Measurements from ENCODE around the gene RGS4. TPM values are rescaled to one million over a fixed set of nuclear protein-coding genes. Genes with fewer than 3 reads are reported as not detected.

Gene RGS4
- total and polyA plus RNA-seq, 2 donors (not counting 1 experiment from before 2014, with no cell fraction given): not detected

GRCh38 chr1:163074004-163074403 is 4.8 kb downstream of the RGS4 start:
- no peak overlapping the region for H3K4me2 ChIP-seq (replicated peaks; ENCODE audit: low read depth, low read length, poor library complexity, severe bottlenecking)
- no peaks in the 10 kb centered on the region for H3K9me3 ChIP-seq (ENCODE audit: control extremely low read depth in 1 of 3, control insufficient read depth in 2 of 3, insufficient read depth in 1 of 3, low read length in 2 of 3)
- no peaks in the 10 kb centered on the region for H3K4me1 ChIP-seq (ENCODE audit: control insufficient read depth in 2 of 2, insufficient read depth in 2 of 2, low read length in 2 of 2)
- H4K20me1 ChIP-seq (ENCODE audit: control insufficient read depth, insufficient read depth, low read length, poor library complexity, severe bottlenecking): no peaks in the 10 kb centered on the region
- peaks cover 31% of the 10 kb centered on the region for H3K27me3 Mint-ChIP-seq
- no peak overlapping the region for H3K27ac Mint-ChIP-seq
- no peaks in the 10 kb centered on the region for H3K79me2 ChIP-seq (ENCODE audit: control insufficient read depth, insufficient read depth, low read length)
- H3K27me3 ChIP-seq (replicated peaks in 1 of 4; ENCODE audit: control extremely low read depth in 1 of 4, control insufficient read depth in 3 of 4, insufficient read depth in 4 of 4, low read length in 3 of 4): peaks cover 0 to 21% (median 11%) of the 10 kb centered on the region in 4 experiments
- no peak overlapping the region for H2AFZ ChIP-seq (ENCODE audit: insufficient read depth, low read depth, low read length, poor library complexity, severe bottlenecking)
- H3K4me1 Mint-ChIP-seq: peaks cover 2% of the 10 kb centered on the region
- no peak for ATAC-seq (ENCODE audit: low read depth)
- ChIA-PET POLR2A (no interaction called here), CTCF (interaction anchor here (1.1 kb wide), 1 partner anchor 241 kb away, joined by 3 read pairs; no protein-coding TSS in a partner anchor)
- no peak overlapping the region for H3K4me3 ChIP-seq (ENCODE audit: control extremely low read depth in 1 of 5, extremely low read depth in 1 of 5, insufficient read depth in 1 of 5, low read depth in 2 of 5, low read length in 4 of 5)
- H3K36me3 ChIP-seq (replicated peaks in 1 of 2; ENCODE audit: control extremely low read depth in 1 of 2, control insufficient read depth in 1 of 2, extremely low read depth in 1 of 2, insufficient read depth in 2 of 2, low read length in 1 of 2): no peaks in the 10 kb centered on the region
- H3K9me3 Mint-ChIP-seq (ENCODE audit: insufficient read depth): no peaks in the 10 kb centered on the region
- H3K4me3 Mint-ChIP-seq: no peak overlapping the region
- intact Hi-C loops (cut with micrococcal nuclease): no loop called here
- no peak for TF ChIP-seq CTCF (IDR thresholded peaks at IDR 0.05)
- TF ChIP-seq EZH2 (IDR thresholded peaks at IDR 0.05; ENCODE audit: borderline replicate concordance, insufficient read depth, low read depth, low read length, poor library complexity, severe bottlenecking): no peak
- no peak overlapping the region for H3K27ac ChIP-seq (ENCODE audit: low read length in 2 of 2)
- H3K9ac ChIP-seq (ENCODE audit: low read length): no peak overlapping the region
- no peak for DNase-seq
- WGBS (ENCODE audit: insufficient coverage): 91% methylated on average over 1 of the region's 1 CpG

DNA sequence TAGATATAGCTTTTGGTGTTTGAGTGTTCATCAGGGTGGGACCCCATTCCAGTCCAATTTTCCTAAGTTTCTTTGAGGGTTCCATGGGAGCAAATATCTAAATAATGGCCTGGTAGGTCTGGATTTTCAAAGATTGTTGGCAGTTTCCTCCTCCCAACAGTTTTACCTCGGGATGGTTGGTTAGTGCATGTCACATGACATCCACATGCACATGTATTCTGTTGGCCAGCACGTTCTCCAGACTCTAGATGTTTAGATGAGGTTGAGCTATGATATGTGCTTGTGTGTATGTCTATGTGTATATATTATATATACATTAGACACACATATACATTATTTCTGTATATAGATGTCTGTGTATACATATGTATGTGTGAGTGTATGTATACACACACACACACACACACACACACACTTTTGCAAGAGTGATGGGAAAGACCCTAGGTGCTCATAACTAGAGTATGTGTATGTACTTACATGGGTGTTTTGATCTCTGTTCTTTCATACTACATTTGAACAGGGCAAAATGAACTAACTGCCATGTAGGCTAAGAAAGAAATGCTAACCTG is 5.6 kb downstream of the RGS4 start:
- Histone ChIP-seq H3K27ac (ENCODE audit: low read length in 2 of 2) (no peak overlapping the region), H2AFZ (ENCODE audit: insufficient read depth, low read depth, low read length, poor library complexity, severe bottlenecking) (no peak overlapping the region), H3K4me3 (ENCODE audit: control extremely low read depth in 1 of 5, extremely low read depth in 1 of 5, insufficient read depth in 1 of 5, low read depth in 2 of 5, low read length in 4 of 5) (no peak overlapping the region), H3K79me2 (ENCODE audit: control insufficient read depth, insufficient read depth, low read length) (no peaks in the 10 kb centered on the region), H3K4me1 (ENCODE audit: control insufficient read depth in 2 of 2, insufficient read depth in 2 of 2, low read length in 2 of 2) (no peaks in the 10 kb centered on the region), H3K9ac (ENCODE audit: low read length) (no peak overlapping the region), H3K36me3 (replicated peaks in 1 of 2; ENCODE audit: control extremely low read depth in 1 of 2, control insufficient read depth in 1 of 2, extremely low read depth in 1 of 2, insufficient read depth in 2 of 2, low read length in 1 of 2) (no peaks in the 10 kb centered on the region), H3K27me3 (replicated peaks in 1 of 4; ENCODE audit: control extremely low read depth in 1 of 4, control insufficient read depth in 3 of 4, insufficient read depth in 4 of 4, low read length in 3 of 4) (peaks cover 0 to 13% (median 5%) of the 10 kb centered on the region in 4 experiments), H3K4me2 (replicated peaks; ENCODE audit: low read depth, low read length, poor library complexity, severe bottlenecking) (no peak overlapping the region), H3K9me3 (ENCODE audit: control extremely low read depth in 1 of 3, control insufficient read depth in 2 of 3, insufficient read depth in 1 of 3, low read length in 2 of 3) (no peaks in the 10 kb centered on the region), H4K20me1 (ENCODE audit: control insufficient read depth, insufficient read depth, low read length, poor library complexity, severe bottlenecking) (no peaks in the 10 kb centered on the region)
- H3K4me3 Mint-ChIP-seq: no peak overlapping the region
- ChIA-PET POLR2A (no interaction called here), CTCF (no interaction called here)
- DNase-seq: no peak
- intact Hi-C loops (cut with micrococcal nuclease): no loop called here
- TF ChIP-seq EZH2 (IDR thresholded peaks at IDR 0.05; ENCODE audit: borderline replicate concordance, insufficient read depth, low read depth, low read length, poor library complexity, severe bottlenecking) (no peak), CTCF (IDR thresholded peaks at IDR 0.05) (no peak)
- H3K27me3 Mint-ChIP-seq: peaks cover 26% of the 10 kb centered on the region
- no peak for ATAC-seq (ENCODE audit: low read depth)
- peaks cover 2% of the 10 kb centered on the region for H3K4me1 Mint-ChIP-seq
- H3K9me3 Mint-ChIP-seq (ENCODE audit: insufficient read depth): no peaks in the 10 kb centered on the region
- WGBS (ENCODE audit: insufficient coverage): no CpG with 5 or more reads among the region's 2 CpGs
- no peak overlapping the region for H3K27ac Mint-ChIP-seq
